GM12872 (cell line): Measurements from ENCODE around the gene TSNAXIP1.

Experiments used
- CTCF ChIP-seq: IDR thresholded peaks from 3 replicates; pipeline ENCODE4 v1.5.1; 2011; ENCODE audit warnings: low read depth, mild to moderate bottlenecking, low read length, moderate library complexity; ENCODE audit not compliant: insufficient read depth

Gene TSNAXIP1

GRCh38 chr16:67856927-67857546 is 50.3 kb downstream of the TSNAXIP1 start:
- no peak for TF ChIP-seq CTCF

GRCh38 chr16:67857547-67858233 is 51.0 kb downstream of the TSNAXIP1 start:
- TF ChIP-seq CTCF, result no peak

GRCh38 chr16:67858500-67858899 is 51.8 kb downstream of the TSNAXIP1 start:
- no peak for TF ChIP-seq CTCF

- TF ChIP-seq CTCF, result no peak
Observed at GRCh38 chr16:67860589-67861398, 54.1 kb downstream of the TSNAXIP1 start.

GRCh38 chr16:67861877-67862276 is 55.2 kb downstream of the TSNAXIP1 start:
- TF ChIP-seq CTCF, result no peak

GRCh38 chr16:67862623-67863583 is 56.2 kb downstream of the TSNAXIP1 start:
- TF ChIP-seq CTCF, result no peak
